ENCODE results near the gene CRY2.

Gene CRY2

DNA sequence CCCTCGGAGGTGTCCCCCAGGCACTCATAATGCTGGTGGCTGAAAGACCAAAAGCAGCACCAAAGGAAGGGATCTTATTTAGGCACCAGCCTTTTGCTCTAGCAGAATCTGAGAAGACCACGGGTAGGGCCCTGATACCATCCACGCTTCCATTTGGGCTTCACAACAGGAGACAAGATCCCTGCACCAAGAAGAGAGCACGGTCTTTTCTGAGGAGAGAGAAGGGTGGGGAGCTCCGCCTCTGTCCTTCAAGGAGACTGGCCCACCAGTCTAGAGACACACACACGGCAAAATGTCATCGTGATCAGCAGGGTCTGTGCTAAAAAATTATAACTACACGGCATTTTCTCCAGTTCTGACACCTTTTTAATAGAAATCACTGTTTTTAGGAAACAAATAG is 84.9 kb downstream of the CRY2 start:
- Mint-ChIP-seq H3K4me1 (peaks cover 8% of the 10 kb centered on the region), H3K36me3 (ENCODE audit: low read depth) (peaks cover 40% of the 10 kb centered on the region), H3K27me3 (ENCODE audit: low read depth) (peaks cover 5% of the 10 kb centered on the region), H3K4me3 (no peak overlapping the region), H3K27ac (no peak overlapping the region), H3K9me3 (no peaks in the 10 kb centered on the region)
- TF ChIP-seq CTCF (IDR thresholded peaks at IDR 0.05; ENCODE audit: unreplicated experiment in 3 of 3): no peak

Measured in nephron (organoid).